SJSA1 (cell line): Measurements from ENCODE around the gene CAMK2D. TPM values are rescaled to one million over a fixed set of nuclear protein-coding genes. Genes with fewer than 3 reads are reported as not detected.

Source experiments
- DNase-seq, 2 experiments: peaks; one replicate each; pipeline ENCODE4 v3.0.0-alpha.2; 2015 to 2020; ENCODE audit warnings: low spot score in 2 of 2, low read depth in 1 of 2
- H3K27ac ChIP-seq: fragments of 250-450 bp; sonication (Bioruptor Pico); 2 replicates; pipeline ENCODE4 v1.5.1; 2020; ENCODE audit warnings: mild to moderate bottlenecking, moderate library complexity
- H3K27me3 ChIP-seq: fragments of 250-450 bp; sonication (Bioruptor Pico); replicated peaks from 2 replicates; pipeline ENCODE4 v1.5.1; 2020; ENCODE audit warnings: mild to moderate bottlenecking, moderate library complexity
- H3K36me3 ChIP-seq: fragments of 250-450 bp; sonication (Bioruptor Pico); 2 replicates; pipeline ENCODE4 v1.5.1; 2020; ENCODE audit warnings: mild to moderate bottlenecking
- H3K4me1 ChIP-seq: fragments of 250-450 bp; sonication (Bioruptor Pico); replicated peaks from 2 replicates; pipeline ENCODE4 v1.6.1; 2021; ENCODE audit warnings: mild to moderate bottlenecking
- H3K4me3 ChIP-seq: fragments of 250-450 bp; sonication (Bioruptor Pico); 2 replicates; pipeline ENCODE4 v1.5.1; 2020; ENCODE audit warnings: mild to moderate bottlenecking
- H3K9me3 ChIP-seq: fragments of 250-450 bp; sonication (Bioruptor Pico); replicated peaks from 2 replicates; pipeline ENCODE4 v1.5.1; 2020; ENCODE audit warnings: mild to moderate bottlenecking
- total RNA-seq: library from RNA; depleted of rRNA; stranded (reverse); fragments of >200 nt; shearing (Covaris generic); gene quantifications from 2 replicates; pipeline ENCODE4 v1.2.3, GENCODE V29; 2014

Gene CAMK2D
- total RNA-seq, 1 experiment from 2014 or later, result 42.7 TPM

DNA sequence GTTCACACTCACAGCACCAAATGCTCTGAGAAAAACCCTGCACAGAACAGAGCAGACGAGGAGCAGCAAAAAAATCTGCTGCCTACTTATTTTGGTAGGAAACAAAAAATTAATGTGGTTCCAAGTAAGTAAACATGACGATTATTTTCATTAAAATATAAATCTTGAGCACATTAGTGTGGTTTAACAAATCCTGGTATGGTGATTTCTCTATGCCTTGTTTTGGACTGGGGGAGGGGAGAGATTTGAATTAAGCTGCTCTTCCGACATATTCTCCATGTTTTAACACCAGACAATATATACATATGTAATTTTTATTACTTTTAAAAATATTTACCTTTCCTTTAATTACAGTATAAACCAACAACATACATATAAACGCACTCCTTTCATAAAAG lies 1.8 kb downstream of the CAMK2D start:
- H3K4me3 ChIP-seq, result peak overlapping the region; percentile 76
- DNase-seq, result peak in 1 of 2 experiments; percentile 41
- H3K4me1 ChIP-seq, result peaks cover 42% of the 10 kb centered on the region
- no peaks in the 10 kb centered on the region for H3K27me3 ChIP-seq
- peak overlapping the region; percentile 93 for H3K27ac ChIP-seq
- H3K9me3 ChIP-seq, result no peaks in the 10 kb centered on the region
- peaks cover 12% of the 10 kb centered on the region; the same call in 1 of the 2 replicates for H3K36me3 ChIP-seq

DNA sequence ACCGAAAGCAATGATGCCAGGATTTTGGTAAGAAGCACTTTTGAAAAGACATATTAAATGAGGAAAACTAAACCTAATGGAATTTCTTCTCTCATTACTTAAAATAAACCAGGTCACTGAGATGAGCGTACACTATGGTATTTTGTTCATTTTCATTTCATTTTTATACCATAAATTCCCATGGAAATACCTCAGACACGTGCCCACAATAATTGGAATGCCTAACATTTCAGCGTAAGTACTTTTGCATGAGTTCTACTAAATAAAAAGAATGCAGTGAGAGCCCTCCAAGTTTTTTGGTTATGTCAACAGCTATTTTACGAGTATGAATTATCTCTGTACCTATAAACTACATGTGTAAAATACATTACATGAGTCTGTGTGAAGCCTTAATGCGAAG lies 3.2 kb downstream of the CAMK2D start:
- H3K27ac ChIP-seq, result peak overlapping the region; percentile 47
- H3K4me1 ChIP-seq, result peaks cover 42% of the 10 kb centered on the region
- peak in 1 of 2 experiments; percentile 59 for DNase-seq

DNA sequence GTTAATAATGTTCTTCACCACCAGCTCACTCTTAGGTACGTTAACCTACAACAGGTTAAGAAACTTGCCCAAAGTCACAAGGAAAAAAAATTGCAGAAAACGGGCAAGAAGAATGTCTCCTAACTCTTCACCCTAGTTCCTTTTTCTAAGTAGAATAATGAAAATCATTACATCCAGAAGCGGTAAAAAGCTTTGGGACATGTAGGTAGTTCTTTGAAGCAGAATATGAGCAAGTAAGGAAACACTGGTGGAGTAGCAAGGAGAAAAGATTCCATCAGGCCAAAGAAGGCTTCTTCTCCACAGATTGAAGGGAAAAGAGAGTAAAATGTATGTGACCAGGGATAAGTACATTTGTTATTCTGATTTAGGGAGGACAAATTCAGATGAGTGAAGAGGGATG lies 4.1 kb downstream of the CAMK2D start:
- Histone ChIP-seq H3K27me3 (no peaks in the 10 kb centered on the region), H3K36me3 (peaks cover 15% of the 10 kb centered on the region; the same call in 1 of the 2 replicates), H3K4me1 (peaks cover 38% of the 10 kb centered on the region), H3K9me3 (no peaks in the 10 kb centered on the region), H3K4me3 (no peak overlapping the region), H3K27ac (peak overlapping the region; percentile 47)
- DNase-seq, result peak in 1 of 2 experiments; percentile 23

More for the DNA sequence above, 3.2 kb downstream of the CAMK2D start:
- H3K4me3 ChIP-seq, result peak overlapping the region; percentile 2; the same call in 1 of the 2 replicates
- peaks cover 12% of the 10 kb centered on the region; the same call in 1 of the 2 replicates for H3K36me3 ChIP-seq
- no peaks in the 10 kb centered on the region for H3K9me3 ChIP-seq
- H3K27me3 ChIP-seq, result no peaks in the 10 kb centered on the region

DNA sequence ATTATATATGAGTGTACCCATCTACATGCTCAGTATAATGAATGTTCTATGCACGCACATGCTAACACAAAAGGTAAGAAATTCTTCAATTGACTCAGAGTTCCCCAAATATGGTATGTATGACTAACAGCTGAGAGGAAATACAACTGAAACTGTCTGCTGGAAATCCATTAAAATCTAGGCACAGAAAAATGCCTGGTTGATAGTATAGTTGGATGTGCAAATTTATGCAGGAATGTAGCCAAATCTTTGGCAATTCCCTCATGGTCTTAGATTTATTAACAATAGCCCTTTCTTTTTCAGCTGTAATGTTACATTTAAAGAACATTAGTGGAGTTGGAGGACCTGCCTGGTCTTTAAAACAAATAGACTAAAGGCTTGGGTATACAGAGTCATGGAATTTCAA lies 5.5 kb downstream of the CAMK2D start:
- DNase-seq, result peak in 1 of 2 experiments; percentile 70
- Histone ChIP-seq H3K36me3 (peaks cover 12% of the 10 kb centered on the region; the same call in 1 of the 2 replicates), H3K27ac (peak overlapping the region; percentile 45), H3K27me3 (no peaks in the 10 kb centered on the region), H3K4me3 (no peak overlapping the region), H3K9me3 (no peaks in the 10 kb centered on the region), H3K4me1 (peaks cover 38% of the 10 kb centered on the region)

DNA sequence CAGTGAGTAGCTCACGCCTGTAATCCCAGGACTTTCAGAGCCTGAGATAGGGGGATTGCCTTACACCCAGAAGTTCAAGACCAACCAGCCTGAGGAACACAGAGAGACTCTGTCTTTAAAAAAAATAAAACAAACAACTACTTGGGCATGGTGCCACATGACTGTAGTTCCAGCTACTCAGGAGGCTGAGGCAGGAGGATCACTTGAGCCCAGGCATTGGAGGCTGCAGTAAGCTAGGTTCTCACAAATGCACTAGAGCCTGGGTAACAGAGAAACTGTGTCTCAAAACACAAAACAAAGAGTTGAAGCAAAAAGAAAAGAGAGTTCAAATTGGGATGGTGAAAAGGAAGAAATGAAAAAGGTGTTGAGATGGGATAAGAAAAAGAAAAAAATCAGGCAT lies 10.8 kb downstream of the CAMK2D start:
- peaks cover 5% of the 10 kb centered on the region for H3K4me1 ChIP-seq
- no peaks in the 10 kb centered on the region for H3K9me3 ChIP-seq
- DNase-seq, result no peak
- H3K4me3 ChIP-seq, result no peak overlapping the region
- H3K27ac ChIP-seq, result no peak overlapping the region
- H3K27me3 ChIP-seq, result no peaks in the 10 kb centered on the region
- H3K36me3 ChIP-seq, result peaks cover 12% of the 10 kb centered on the region; the same call in 1 of the 2 replicates

DNA sequence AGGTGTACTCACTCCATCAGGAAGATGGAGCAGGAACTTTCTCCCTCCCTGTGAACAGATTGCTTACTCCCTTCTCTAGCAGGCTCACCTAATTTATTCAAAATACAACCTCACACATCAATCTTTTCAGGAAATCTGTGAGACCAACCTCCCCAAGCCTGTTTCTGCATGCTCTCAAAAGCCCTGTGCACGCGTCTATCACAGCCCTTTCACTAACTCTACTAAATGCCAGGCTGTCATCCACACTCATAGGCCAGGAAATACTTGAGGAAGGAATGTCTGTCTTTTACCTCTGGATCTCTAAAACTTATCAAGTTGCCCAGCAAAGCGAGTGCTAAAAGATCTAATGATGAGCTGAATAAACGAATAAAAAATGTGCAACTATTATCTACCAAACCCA lies 11.2 kb downstream of the CAMK2D start:
- Histone ChIP-seq H3K27ac (no peak overlapping the region), H3K4me3 (no peak overlapping the region), H3K27me3 (no peaks in the 10 kb centered on the region), H3K4me1 (peaks cover under 1% of the 10 kb centered on the region; the same call in 1 of the 2 replicates), H3K36me3 (peaks cover 10% of the 10 kb centered on the region; the same call in 1 of the 2 replicates), H3K9me3 (no peaks in the 10 kb centered on the region)
- DNase-seq, result no peak

DNA sequence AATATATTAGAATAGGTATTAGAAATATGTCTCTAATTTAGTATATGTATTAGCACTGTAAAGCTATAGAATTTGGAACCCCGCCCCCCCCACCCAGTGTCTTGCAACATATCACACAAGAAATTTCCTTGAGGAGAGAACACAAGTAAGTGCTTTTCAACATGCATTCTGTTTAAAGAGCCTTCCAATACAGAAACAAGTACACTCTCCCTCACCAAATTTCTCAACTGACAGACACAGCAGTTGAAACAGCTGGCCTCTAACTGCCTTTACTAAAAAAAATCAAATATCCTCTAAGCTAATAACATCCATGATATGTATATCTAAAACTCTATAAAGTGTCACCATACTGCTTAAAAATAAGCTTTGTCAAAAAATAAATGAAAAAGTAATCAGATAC lies 12.4 kb downstream of the CAMK2D start:
- Histone ChIP-seq H3K4me1 (no peaks in the 10 kb centered on the region), H3K27me3 (no peaks in the 10 kb centered on the region), H3K9me3 (no peaks in the 10 kb centered on the region), H3K36me3 (peaks cover 9% of the 10 kb centered on the region; the same call in 1 of the 2 replicates), H3K27ac (no peak overlapping the region), H3K4me3 (no peak overlapping the region)
- DNase-seq, result no peak

DNA sequence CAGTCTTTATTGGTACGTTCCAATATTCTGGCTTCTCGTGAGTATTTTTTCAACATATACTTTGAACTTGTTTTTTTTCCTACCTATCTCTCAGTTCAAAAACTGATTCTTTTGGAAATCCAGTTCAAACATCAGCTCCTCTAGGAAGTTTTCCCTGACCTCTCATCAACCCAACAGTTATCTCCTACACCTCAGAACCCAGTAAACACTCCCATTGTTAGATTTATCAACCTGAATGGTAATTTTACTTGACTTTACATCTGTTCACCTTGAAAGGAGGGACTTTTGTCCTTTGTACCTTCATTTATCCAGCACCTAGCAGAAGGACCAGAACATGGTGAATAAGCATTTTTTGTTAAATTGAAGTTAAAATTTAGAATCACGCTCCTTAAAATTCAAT lies 13.6 kb downstream of the CAMK2D start:
- Histone ChIP-seq H3K27me3 (no peaks in the 10 kb centered on the region), H3K4me1 (no peaks in the 10 kb centered on the region), H3K27ac (no peak overlapping the region), H3K36me3 (peaks cover 9% of the 10 kb centered on the region; the same call in 1 of the 2 replicates), H3K4me3 (no peak overlapping the region), H3K9me3 (no peaks in the 10 kb centered on the region)
- no peak for DNase-seq

DNA sequence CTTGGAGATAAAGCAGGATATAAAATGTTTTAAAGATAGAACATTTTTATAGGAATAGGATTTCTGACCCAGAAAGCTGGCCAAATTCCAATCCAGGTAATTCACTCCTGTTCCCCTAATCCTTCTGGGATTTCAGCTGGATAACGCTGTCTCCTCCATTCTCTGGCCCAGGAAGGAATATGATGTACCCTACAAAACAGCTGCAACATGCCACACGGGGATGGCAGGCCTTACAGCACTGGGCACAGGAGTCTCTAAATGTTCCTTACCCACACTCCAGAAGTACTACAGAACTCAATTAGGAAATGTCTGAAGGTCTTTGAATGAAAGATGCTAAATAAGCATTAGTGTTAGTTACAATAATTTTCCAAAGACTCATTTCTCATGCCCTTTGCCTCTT lies 15.8 kb downstream of the CAMK2D start:
- H3K4me3 ChIP-seq, result no peak overlapping the region
- H3K9me3 ChIP-seq, result no peaks in the 10 kb centered on the region
- H3K36me3 ChIP-seq, result peaks cover 4% of the 10 kb centered on the region
- no peaks in the 10 kb centered on the region for H3K4me1 ChIP-seq
- no peaks in the 10 kb centered on the region for H3K27me3 ChIP-seq
- DNase-seq, result no peak
- no peak overlapping the region for H3K27ac ChIP-seq

DNA sequence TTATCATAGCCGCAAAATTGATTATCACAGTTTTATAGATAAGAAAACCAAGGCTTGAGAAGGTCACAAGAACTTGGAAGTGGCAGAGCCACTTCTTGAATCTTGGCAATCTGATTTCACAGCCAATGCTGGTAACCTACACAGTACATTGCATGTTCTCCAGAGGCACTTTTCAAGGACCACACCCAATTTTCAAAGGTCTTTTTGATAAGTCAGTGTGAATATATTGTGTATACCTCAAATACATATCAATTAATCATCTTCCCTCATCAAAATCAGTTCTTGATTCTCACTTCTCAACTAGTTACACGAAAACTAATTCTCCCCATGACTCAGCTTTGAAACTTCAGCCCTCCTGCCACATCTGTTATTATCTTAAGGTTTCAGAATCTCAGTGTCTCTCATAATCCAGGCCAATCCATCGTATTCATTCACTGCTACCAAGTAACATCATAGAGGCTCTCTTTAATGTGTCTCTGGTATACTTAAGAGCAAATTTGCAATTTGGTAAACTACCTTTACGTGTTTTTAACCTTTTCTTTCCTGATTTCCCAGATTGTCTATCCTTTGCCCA lies 16.8 kb downstream of the CAMK2D start:
- Histone ChIP-seq H3K36me3 (peaks cover 3% of the 10 kb centered on the region; the same call in 1 of the 2 replicates), H3K4me3 (no peak overlapping the region), H3K27ac (no peak overlapping the region), H3K4me1 (no peaks in the 10 kb centered on the region), H3K9me3 (no peaks in the 10 kb centered on the region), H3K27me3 (no peaks in the 10 kb centered on the region)
- DNase-seq, result no peak

DNA sequence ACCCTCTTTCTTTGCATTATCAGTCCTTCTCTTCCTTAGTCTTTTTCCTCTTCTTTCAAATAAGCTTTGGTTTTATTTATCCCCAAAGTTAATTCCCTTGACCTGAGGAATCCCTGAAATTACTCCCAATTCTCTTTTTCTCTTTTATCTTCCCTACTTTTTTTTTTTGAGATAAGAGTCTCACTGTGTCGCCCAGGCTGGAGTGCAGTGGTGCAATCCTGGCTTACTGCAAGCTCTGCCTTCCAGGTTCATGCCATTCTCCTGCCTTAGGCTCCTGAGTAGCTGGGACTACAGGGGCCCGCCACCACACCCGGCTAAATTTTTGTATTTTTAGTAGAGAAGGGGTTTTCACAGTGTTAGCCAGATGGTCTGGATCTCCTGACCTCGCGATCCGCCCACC lies 17.8 kb downstream of the CAMK2D start:
- no peak for DNase-seq
- no peak overlapping the region for H3K27ac ChIP-seq
- H3K27me3 ChIP-seq, result no peaks in the 10 kb centered on the region
- H3K36me3 ChIP-seq, result peaks cover 3% of the 10 kb centered on the region; the same call in 1 of the 2 replicates
- no peaks in the 10 kb centered on the region for H3K4me1 ChIP-seq
- no peaks in the 10 kb centered on the region for H3K9me3 ChIP-seq
- H3K4me3 ChIP-seq, result no peak overlapping the region

DNA sequence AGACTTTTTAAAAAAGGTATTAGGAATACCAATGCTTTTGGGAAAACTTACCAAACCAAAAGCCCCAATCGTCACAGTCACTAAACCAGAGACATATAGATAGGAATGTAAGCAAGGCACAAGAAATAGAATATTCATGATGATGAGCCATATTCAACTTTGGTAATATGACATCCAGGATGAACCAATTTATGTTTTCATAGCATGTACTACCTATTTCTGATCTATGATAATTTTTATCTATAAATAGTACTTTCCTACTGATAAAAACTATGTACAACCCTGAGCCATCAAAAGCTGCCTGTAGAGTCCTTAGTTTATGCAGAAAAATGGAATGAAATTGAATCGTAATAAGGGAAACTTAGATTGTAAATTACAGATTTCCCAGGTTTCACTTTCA lies 18.9 kb downstream of the CAMK2D start:
- DNase-seq, result no peak
- Histone ChIP-seq H3K9me3 (no peaks in the 10 kb centered on the region), H3K36me3 (peaks cover 3% of the 10 kb centered on the region; the same call in 1 of the 2 replicates), H3K27ac (no peak overlapping the region), H3K4me1 (no peaks in the 10 kb centered on the region), H3K27me3 (no peaks in the 10 kb centered on the region), H3K4me3 (no peak overlapping the region)

DNA sequence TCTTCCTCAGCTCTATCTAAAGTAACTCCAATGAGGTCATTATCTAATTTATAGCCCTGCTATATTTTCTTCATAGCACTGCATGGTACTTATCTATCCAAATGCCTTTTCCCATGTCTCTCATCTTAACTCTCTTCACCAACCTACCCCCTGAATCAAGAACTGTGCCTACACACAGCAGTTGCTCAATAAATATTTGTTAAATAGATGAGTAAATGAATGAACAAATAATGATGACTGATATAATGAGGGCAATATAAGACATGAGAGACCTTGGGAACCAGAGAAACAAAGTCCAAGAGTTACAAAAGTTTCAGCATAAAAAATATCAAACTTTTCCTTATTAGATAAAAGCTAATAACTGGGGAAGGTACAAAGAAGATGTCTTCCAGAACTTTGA lies 19.6 kb downstream of the CAMK2D start:
- H3K36me3 ChIP-seq, result peaks cover 3% of the 10 kb centered on the region; the same call in 1 of the 2 replicates
- H3K27ac ChIP-seq, result no peak overlapping the region
- no peaks in the 10 kb centered on the region for H3K4me1 ChIP-seq
- no peaks in the 10 kb centered on the region for H3K9me3 ChIP-seq
- no peaks in the 10 kb centered on the region for H3K27me3 ChIP-seq
- H3K4me3 ChIP-seq, result no peak overlapping the region
- no peak for DNase-seq

DNA sequence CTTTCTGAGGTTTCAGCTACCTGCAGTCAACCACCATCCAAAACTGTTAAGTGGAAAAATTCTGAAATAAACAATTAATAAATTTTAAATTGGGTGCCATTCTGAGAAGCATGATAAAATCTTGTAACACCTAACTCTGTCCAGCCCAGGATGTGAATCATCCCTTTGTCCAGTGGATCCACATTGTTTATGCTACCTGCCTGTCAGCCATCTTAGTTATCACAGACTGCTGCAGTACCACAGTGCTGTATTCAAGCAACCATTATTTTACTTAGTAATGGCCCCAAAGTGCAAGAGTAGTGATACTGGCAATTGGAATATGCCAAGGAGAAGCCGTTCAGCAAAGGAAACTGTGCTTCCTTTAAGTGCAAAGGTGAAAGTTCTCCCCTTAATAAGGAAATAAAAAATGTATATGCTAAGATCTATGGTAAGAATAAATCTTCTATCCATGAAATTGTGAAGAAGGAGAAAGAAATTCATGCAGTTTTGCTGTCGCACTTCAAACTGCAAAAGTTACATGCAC lies 20.6 kb downstream of the CAMK2D start:
- peaks cover 3% of the 10 kb centered on the region; the same call in 1 of the 2 replicates for H3K36me3 ChIP-seq
- H3K27ac ChIP-seq, result no peak overlapping the region
- H3K27me3 ChIP-seq, result no peaks in the 10 kb centered on the region
- H3K4me1 ChIP-seq, result no peaks in the 10 kb centered on the region
- H3K4me3 ChIP-seq, result no peak overlapping the region
- no peak for DNase-seq
- H3K9me3 ChIP-seq, result no peaks in the 10 kb centered on the region
